Neural cell (in vitro differentiated cells): ENCODE measurements around the gene PIP4K2A.

Experiments
- EZH2 ChIP-seq: fragments of 200-600, 300-800 bp; shearing (Covaris generic), sonication (generic); IDR thresholded peaks from 2 replicates; pipeline ENCODE4 v1.6.1; 2014; ENCODE audit warnings: antibody characterized with exemption, low read length, borderline replicate concordance, mild to moderate bottlenecking; ENCODE audit not compliant: insufficient read depth, poor library complexity, severe bottlenecking
- TF ChIP-seq, protein P1 (sequence below): fragments of 450-650 bp; IDR thresholded peaks from 2 replicates; pipeline ENCODE4 v1.5.1; 2014; ENCODE audit warnings: antibody characterized with exemption, mild to moderate bottlenecking, moderate library complexity; ENCODE audit not compliant: poor library complexity, severe bottlenecking

GRCh38 chr10:22624287-22624738 is 90.1 kb downstream of the PIP4K2A start:
- no peak for TF ChIP-seq EZH2
- TF ChIP-seq, protein P1, sequence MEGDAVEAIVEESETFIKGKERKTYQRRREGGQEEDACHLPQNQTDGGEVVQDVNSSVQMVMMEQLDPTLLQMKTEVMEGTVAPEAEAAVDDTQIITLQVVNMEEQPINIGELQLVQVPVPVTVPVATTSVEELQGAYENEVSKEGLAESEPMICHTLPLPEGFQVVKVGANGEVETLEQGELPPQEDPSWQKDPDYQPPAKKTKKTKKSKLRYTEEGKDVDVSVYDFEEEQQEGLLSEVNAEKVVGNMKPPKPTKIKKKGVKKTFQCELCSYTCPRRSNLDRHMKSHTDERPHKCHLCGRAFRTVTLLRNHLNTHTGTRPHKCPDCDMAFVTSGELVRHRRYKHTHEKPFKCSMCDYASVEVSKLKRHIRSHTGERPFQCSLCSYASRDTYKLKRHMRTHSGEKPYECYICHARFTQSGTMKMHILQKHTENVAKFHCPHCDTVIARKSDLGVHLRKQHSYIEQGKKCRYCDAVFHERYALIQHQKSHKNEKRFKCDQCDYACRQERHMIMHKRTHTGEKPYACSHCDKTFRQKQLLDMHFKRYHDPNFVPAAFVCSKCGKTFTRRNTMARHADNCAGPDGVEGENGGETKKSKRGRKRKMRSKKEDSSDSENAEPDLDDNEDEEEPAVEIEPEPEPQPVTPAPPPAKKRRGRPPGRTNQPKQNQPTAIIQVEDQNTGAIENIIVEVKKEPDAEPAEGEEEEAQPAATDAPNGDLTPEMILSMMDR = no peak
